PC-3 (cell line): Measurements from ENCODE around the gene JADE3.

ENCODE experiments used
- CTCF ChIP-seq: fragments of 300-600 bp; sonication (generic); conservative IDR thresholded peaks from 2 replicates; pipeline ENCODE4 v1.5.1; 2017; ENCODE audit warnings: antibody characterized with exemption, low read depth, mild to moderate bottlenecking, low read length
- EZH2phosphoT487 ChIP-seq: fragments of 300-600 bp; sonication (generic); IDR thresholded peaks from 2 replicates; pipeline ENCODE4 v1.6.1; 2018; ENCODE audit warnings: mild to moderate bottlenecking, antibody characterized with exemption, low read length, borderline replicate concordance

DNA sequence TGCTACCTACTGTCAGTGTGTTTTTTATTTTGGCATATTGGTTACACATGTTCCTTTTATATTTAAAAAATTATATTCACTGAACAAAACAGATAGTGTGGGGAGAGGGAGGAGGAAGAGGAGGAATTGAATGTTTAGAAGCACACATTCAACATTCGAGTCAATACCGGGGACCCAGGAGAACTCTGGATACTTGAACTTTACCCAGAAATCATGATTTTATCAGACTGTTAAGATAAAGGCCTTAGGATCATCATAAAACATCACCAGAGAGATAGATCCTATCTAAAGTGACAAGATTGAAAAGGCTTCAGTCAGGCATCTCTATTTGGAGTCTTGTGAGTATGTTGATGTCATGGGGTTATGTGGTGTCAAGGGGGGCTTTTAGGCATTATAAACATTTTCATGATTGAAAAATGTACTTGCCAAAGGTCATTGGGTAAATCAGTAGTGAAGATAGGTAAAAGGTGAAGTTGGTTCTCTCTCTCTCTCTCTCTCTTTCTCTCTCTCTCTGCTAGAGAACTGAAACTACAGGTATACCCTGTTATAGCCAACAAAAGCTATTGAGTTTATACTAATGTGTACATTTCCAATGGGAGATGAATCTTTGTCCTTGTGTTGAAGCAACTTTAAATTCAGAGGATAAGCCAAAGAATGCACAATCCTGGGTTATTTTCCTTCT lies 149.2 kb downstream of the JADE3 start:
- TF ChIP-seq CTCF (no peak), EZH2phosphoT487 (no peak)
